Pancreas (tissue), 10 donors: ENCODE measurements around the gene RELCH. TPM values are rescaled to one million over a fixed set of nuclear protein-coding genes. Genes with fewer than 3 reads are reported as not detected.

Source experiments
- ATAC-seq, 4 donors: fragments of 200-7000 bp; cut with Tn5 transposase; one replicate each; pipeline versions ENCODE4 v1.8.0 to v1.9.1; 2020; ENCODE audit warnings: mild to moderate bottlenecking in 4 of 4, moderate library complexity in 4 of 4
- DNase-seq, 6 donors: peaks; one replicate each; pipeline ENCODE4 v3.0.0-alpha.2; 2020
- FAIRE-seq: peaks from 2 replicates; lab custom pipeline; 2012; peaks lifted over from hg19 to GRCh38; lab: Jason Lieb, UNC
- H3K27ac ChIP-seq, 4 donors: fragments of 200-600 bp; sonication (generic); 1 replicate in 3 of 4; 2 replicates in 1 of 4; pipeline versions ENCODE4 v1.5.0 to v1.8.0; 2020
- H3K27me3 ChIP-seq, 4 donors: fragments of 200-600 bp; one replicate each; pipeline ENCODE4 v1.8.0; 2021
- H3K36me3 ChIP-seq, 3 donors: fragments of 200-600 bp; sonication (generic) in 1 of 3; one replicate each; pipeline versions ENCODE4 v1.5.0 to v1.8.0; 2020 to 2021
- H3K4me1 ChIP-seq, 3 donors: fragments of 200-600 bp; one replicate each; pipeline ENCODE4 v1.8.0; 2021
- H3K4me3 ChIP-seq, 4 donors: fragments of 200-600 bp; sonication (generic) in 2 of 4; one replicate each; pipeline versions ENCODE4 v1.5.0 to v1.8.0; 2020 to 2021
- H3K9me3 ChIP-seq, 4 donors: fragments of 200-600 bp; one replicate each; pipeline ENCODE4 v1.8.0; 2021
- CTCF ChIP-seq, 4 donors: fragments of 200-600 bp; sonication (generic) in 3 of 4; IDR thresholded peaks; one replicate each; pipeline versions ENCODE4 v1.5.0 to v1.8.0; 2021; ENCODE audit warnings: antibody characterized with exemption in 4 of 4
- WGBS, 2 donors: extraction: QIAGEN DNeasy Blood & Tissue Kit; methylation state at CpG; one replicate each; pipeline ENCODE4 v1.1.7; 2013; 5-methylcytosine and 5-hydroxymethylcytosine counted together
- intact Hi-C, 3 donors: fragments of 100-400 bp; cut with DNase I; formaldehyde crosslinking; loops; one replicate each; pipeline versions ENCODE4 v1.11.1 to v1.14.2; 2022
- polyA plus RNA-seq, 2 donors: library from polyadenylated mRNA; stranded (reverse); fragments of 200-250 nt; gene quantifications; one replicate each; pipeline ENCODE4 v1.2.3, GENCODE V29; 2013
- total RNA-seq, 6 donors: library from RNA; stranded (reverse); fragmentation: NEBNext Ultra II Directional in 4 of 6; extraction: Animal tissue kit (Norgen Biotek cat#: 25700) in 4 of 6; gene quantifications; one replicate each; pipeline versions ENCODE4 v1.2.1 to v1.2.4, GENCODE V29; 2021 to 2023
- donor health status: healthy with polysubstance abuse.
- donor health status: DM: no; HTN: no; CAD: no; lungs with moderate emphysema.
- donor health status: DM: no; HTN: no; CAD: no.
- donor health status: control.
- donor health status: control.
- donor health status: Bipolar disorder and iron deficiency.
- donor health status: DM: yes; HTN: yes; CAD: no.
- donor health status: DM: no; HTN: no; CAD: no.
- donor health status: DM: no; HTN: no; CAD: no.
- donor health status: DM: yes; HTN: yes; CAD: no.

RELCH gene
- total and polyA plus RNA-seq, 8 donors: 8.1 to 18.2 (median 12.6) TPM

DNA sequence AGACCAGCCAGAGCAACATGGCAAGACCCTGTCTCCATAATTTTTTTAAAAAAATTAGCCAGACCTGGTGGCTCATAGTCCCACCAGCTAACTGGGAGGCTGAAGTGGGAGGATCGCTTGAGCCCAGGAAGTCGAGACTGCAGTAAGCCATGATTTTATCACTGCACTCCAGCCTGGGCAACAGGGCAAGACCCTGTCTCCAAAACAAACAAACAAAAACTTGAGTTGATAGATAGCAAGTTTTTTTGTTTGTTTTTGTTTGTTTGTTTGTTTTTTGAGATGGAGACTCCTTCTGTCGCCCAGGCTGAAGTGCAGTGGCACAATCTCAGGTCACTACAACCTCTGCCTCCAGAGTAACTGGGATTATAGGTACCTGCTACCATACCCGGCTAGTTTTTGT is 18.8 kb downstream of the RELCH start:
- FAIRE-seq: no peak

DNA sequence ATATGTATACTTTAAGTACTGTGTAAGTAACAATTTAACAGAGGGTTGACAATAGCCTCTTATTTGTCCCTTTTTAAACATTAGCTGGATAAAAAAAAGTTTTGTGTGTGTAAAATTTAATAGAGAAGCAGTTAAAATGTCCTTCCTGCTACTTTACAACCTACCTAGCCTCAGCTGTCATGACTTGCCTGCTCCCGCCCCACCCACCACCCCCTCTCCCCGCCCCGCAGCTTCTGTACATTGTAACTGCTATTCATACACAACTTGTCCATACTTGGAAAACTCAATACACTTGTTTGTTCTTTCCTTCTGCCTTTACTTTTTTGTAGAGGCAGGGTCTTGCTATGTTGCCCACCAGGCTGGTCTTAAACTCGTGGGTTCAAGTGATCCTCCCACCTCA is 19.5 kb downstream of the RELCH start:
- no peaks in the 10 kb centered on the region for H3K9me3 ChIP-seq
- TF ChIP-seq CTCF (IDR thresholded peaks at IDR 0.05): no peak
- H3K4me1 ChIP-seq: peaks cover 0 to 9% (median 8%) of the 10 kb centered on the region in 3 donors
- no peak overlapping the region for H3K4me3 ChIP-seq
- ATAC-seq (no peak), DNase-seq (no peak), FAIRE-seq (no peak)
- H3K27me3 ChIP-seq: no peaks in the 10 kb centered on the region
- no peaks in the 10 kb centered on the region for H3K36me3 ChIP-seq
- WGBS, 2 donors: 89 to 94% methylated on average over 4 of the region's 4 CpGs
- intact Hi-C loops: no loop called here
- H3K27ac ChIP-seq: no peak overlapping the region

More for the DNA sequence above, 18.8 kb downstream of the RELCH start:
- intact Hi-C loops: no loop called here
- DNase-seq (no peak), ATAC-seq (no peak)
- H3K36me3 ChIP-seq: no peaks in the 10 kb centered on the region
- no peaks in the 10 kb centered on the region for H3K27me3 ChIP-seq
- 94 to 96% methylated on average over 4 of the region's 4 CpGs for WGBS, 2 donors
- TF ChIP-seq CTCF (IDR thresholded peaks at IDR 0.05): no peak
- H3K9me3 ChIP-seq: no peaks in the 10 kb centered on the region
- no peak overlapping the region for H3K27ac ChIP-seq
- H3K4me3 ChIP-seq: no peak overlapping the region
- peaks cover 0 to 15% (median 12%) of the 10 kb centered on the region in 3 donors for H3K4me1 ChIP-seq

DNA sequence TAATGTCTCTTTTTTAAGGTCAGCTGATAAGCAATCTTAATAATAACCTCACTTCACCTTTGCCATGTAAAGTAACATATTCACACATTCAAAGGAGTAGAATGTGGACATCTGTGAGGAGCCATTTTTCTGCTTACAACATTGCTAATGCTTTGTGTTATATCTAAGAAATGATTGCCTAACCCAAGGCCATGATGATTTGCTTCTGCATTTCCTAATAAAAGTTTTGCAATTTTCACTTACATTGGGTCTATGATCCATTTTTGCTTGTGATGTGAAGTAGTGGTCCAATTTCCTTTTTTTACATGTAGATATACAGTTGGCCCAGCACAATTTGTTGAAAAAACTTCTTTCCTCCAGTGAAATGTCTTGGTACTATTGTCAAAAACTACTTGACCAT is 22.0 kb downstream of the RELCH start:
- no peaks in the 10 kb centered on the region for H3K9me3 ChIP-seq
- ATAC-seq (no peak), DNase-seq (no peak), FAIRE-seq (no peak)
- H3K27me3 ChIP-seq: no peaks in the 10 kb centered on the region
- H3K36me3 ChIP-seq: no peaks in the 10 kb centered on the region
- no peak overlapping the region for H3K27ac ChIP-seq
- no peak overlapping the region for H3K4me3 ChIP-seq
- H3K4me1 ChIP-seq: no peaks in the 10 kb centered on the region
- no peak for TF ChIP-seq CTCF (IDR thresholded peaks at IDR 0.05)
- intact Hi-C loops: no loop called here

DNA sequence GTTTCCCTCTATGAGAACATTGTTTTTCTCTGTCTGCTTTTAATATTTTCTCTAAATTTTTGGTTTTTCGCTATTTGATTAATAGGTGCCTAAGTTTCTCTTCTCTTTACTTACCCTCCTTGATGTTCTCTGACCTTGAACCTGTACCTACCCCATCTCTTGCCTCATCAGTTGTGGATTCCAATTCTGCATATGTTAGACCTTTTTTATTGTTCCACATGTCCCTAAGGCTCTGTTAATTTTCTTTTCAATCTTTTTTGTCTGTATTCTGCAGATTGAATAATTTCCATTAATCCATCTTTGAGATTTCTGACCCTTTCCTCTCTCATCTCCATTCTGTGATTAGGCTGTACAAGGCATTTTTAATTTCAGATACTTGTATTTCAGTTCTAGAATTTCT is 23.1 kb downstream of the RELCH start:
- ATAC-seq (no peak), DNase-seq (no peak), FAIRE-seq (no peak)
- WGBS, 2 donors: 96 to 100% methylated on average over 1 of the region's 1 CpG
- no peak for TF ChIP-seq CTCF (IDR thresholded peaks at IDR 0.05)
- Histone ChIP-seq H3K4me3 (no peak overlapping the region), H3K27ac (no peak overlapping the region), H3K4me1 (no peaks in the 10 kb centered on the region), H3K27me3 (no peaks in the 10 kb centered on the region), H3K9me3 (no peaks in the 10 kb centered on the region), H3K36me3 (no peaks in the 10 kb centered on the region)
- intact Hi-C loops: no loop called here

DNA sequence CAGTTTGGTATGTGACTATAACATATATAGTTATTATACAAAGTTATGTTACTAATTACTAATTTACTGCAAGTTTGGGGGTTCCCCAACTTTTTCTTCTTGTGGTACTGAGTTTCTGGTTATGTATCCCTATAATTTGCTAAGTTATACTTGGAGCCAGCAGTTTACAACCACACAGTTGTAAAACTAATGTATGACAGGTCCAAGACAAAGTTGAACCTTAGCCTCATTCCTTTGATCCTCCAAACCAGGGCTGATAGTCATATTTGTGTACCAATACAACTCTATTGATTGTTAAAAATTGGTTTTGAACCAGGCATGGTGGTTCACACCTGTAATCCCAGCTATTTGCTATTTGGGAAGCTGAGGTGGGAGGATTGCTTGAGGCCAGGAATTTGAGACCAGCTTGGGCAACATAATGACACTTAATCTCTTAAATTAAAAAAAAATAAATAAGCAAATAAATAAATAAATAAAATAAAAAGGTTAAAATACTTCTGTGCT is 24.3 kb downstream of the RELCH start:
- H3K27me3 ChIP-seq: no peaks in the 10 kb centered on the region
- no peak for TF ChIP-seq CTCF (IDR thresholded peaks at IDR 0.05)
- H3K4me1 ChIP-seq: no peaks in the 10 kb centered on the region
- intact Hi-C loops: no loop called here
- H3K4me3 ChIP-seq: no peak overlapping the region
- no peak overlapping the region for H3K27ac ChIP-seq
- ATAC-seq: no peak
- DNase-seq: no peak
- no peaks in the 10 kb centered on the region for H3K36me3 ChIP-seq
- no peaks in the 10 kb centered on the region for H3K9me3 ChIP-seq
- no peak for FAIRE-seq
